Mesodermal cell (in vitro differentiated cells): Measurements from ENCODE around the gene COX7B.
"Not testable (repeated sequence)": the region's sequence is repeated elsewhere in the genome, so short reads cannot be mapped to it uniquely, and the experiment has no call there.

ENCODE experiments used
- H3K27ac ChIP-seq: 2 replicates; pipeline ENCODE4 v1.7.0; 2013; ENCODE audit warnings: mild to moderate bottlenecking, low read depth, low read length, moderate library complexity; ENCODE audit not compliant: severe bottlenecking
- H3K36me3 ChIP-seq: 2 replicates; pipeline ENCODE4 v1.7.1; 2013; ENCODE audit warnings: mild to moderate bottlenecking, low read length, moderate library complexity; ENCODE audit not compliant: control insufficient read depth, insufficient read depth
- H3K4me1 ChIP-seq: one replicate; pipeline ENCODE4 v1.7.1; 2013; ENCODE audit warnings: mild to moderate bottlenecking, low read length; ENCODE audit not compliant: insufficient read depth, control insufficient read depth, poor library complexity, severe bottlenecking
- H3K4me3 ChIP-seq: 2 replicates; pipeline ENCODE4 v1.7.0; 2013; ENCODE audit warnings: low read length, control low read depth, mild to moderate bottlenecking; ENCODE audit not compliant: insufficient read depth, poor library complexity, severe bottlenecking; ENCODE audit errors: extremely low read depth
- H3K9me3 ChIP-seq: 2 replicates; pipeline ENCODE4 v1.7.1; 2013; ENCODE audit warnings: mild to moderate bottlenecking, low read length, moderate library complexity; ENCODE audit not compliant: control insufficient read depth
- WGBS, 2 experiments: methylation state at CpG; one replicate each; pipeline ENCODE4 v1.1.5; 2013; ENCODE audit warnings: missing lambda C conversion rate in 2 of 2; ENCODE audit not compliant: insufficient coverage in 2 of 2; 5-methylcytosine and 5-hydroxymethylcytosine counted together

COX7B gene

DNA sequence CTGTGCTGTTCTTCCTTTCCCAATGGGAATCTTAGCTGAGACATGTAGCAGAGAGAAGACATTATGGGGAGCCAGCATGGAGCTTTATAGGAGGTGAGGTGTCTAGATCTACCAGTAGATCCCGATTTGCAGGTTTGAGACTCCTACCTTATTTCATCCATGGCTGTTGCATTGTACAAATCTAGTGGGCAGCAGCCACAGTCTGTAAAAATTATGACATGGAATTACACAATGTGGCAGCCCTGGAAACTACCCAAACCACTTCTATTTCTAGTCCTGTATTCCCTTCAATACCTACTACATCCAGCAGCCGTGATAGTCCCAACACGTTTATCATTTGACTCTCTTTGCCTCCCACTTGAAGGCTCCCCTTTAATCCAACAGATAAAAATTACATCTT lies 19.3 kb downstream of the COX7B start:
- no peaks in the 10 kb centered on the region for H3K9me3 ChIP-seq
- H3K4me3 ChIP-seq, result no peak overlapping the region
- no peaks in the 10 kb centered on the region for H3K4me1 ChIP-seq
- H3K27ac ChIP-seq, result no peak overlapping the region
- WGBS, 2 experiments, result no CpG with 5 or more reads among the region's 3 CpGs
- H3K36me3 ChIP-seq, result no peaks in the 10 kb centered on the region

DNA sequence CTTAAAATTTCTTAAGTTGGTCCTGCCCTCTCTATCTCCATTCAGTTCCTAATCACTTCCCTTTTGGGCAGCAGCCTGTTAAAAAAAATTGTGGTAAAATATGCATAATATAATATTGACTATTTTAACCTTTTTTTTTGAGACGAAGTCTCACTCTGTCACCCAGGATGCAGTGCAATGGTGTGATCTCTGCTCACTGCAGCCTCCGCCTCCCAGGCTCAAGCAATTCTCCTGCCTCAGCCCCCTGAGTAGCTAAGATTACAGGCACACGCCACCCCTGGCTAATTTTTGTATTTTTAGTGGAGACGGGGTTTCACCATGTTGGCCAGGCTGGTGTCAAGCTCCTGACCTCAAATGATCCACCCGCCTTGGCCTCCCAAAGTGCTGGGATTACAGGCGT lies 20.1 kb downstream of the COX7B start:
- not testable (repeated sequence) for H3K4me3 ChIP-seq, H3K36me3 ChIP-seq, H3K27ac ChIP-seq, H3K9me3 ChIP-seq, H3K4me1 ChIP-seq
- WGBS, 2 experiments, result 100% methylated on average over 1 of the region's 6 CpGs; no CpG with 5 or more reads in 1 of the 2 experiments

DNA sequence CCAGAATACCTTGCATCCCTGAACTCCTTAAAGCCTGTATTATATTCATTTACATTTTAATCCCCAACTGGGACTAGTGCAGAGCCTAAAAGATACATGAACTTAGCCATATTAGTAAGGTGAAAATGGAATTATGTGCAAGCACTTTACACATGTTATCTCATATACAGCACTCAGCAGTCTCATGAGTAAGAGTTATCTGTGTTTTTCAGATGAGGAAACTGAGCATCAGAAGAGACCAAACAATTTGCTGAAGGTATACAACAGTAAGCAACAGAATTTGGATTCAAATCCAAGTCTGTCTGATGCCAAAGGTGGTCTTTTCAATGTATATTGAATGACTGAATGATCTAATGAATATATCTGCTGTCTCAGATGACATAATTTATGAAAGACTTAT lies 23.5 kb downstream of the COX7B start:
- no peaks in the 10 kb centered on the region for H3K9me3 ChIP-seq
- no peaks in the 10 kb centered on the region for H3K36me3 ChIP-seq
- H3K4me1 ChIP-seq, result no peaks in the 10 kb centered on the region
- H3K27ac ChIP-seq, result no peak overlapping the region
- no peak overlapping the region for H3K4me3 ChIP-seq

DNA sequence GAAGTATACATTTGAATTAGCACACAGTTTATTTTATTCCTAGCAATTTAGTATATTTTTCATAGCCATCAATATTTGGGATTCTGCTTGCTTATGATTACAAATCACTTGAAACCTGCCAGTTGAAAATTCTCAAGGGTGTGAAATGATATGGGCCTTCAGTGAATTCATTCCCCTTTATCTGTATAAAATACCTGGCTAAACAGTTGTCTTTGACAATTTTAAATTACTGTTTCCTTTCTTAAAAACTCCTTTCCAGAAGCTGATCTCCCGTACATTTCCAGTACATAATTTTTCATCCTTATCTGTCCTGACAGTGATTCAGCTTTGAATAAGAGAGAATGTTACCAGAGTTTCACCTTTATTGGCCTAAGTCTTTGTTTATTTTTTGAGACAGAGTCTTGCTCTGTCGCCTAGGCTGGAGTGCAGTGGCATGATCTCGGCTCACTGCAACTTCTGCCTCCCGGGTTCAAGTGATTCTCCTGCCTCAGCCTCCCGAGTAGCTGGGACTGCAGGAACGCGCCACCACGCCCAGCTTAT lies 25.1 kb downstream of the COX7B start:
- H3K27ac ChIP-seq, result no peak overlapping the region
- WGBS, 2 experiments, result 89% methylated on average over 6 of the region's 8 CpGs; no CpG with 5 or more reads in 1 of the 2 experiments
- H3K4me1 ChIP-seq, result no peaks in the 10 kb centered on the region
- H3K4me3 ChIP-seq, result no peak overlapping the region
- no peaks in the 10 kb centered on the region for H3K9me3 ChIP-seq
- H3K36me3 ChIP-seq, result no peaks in the 10 kb centered on the region

DNA sequence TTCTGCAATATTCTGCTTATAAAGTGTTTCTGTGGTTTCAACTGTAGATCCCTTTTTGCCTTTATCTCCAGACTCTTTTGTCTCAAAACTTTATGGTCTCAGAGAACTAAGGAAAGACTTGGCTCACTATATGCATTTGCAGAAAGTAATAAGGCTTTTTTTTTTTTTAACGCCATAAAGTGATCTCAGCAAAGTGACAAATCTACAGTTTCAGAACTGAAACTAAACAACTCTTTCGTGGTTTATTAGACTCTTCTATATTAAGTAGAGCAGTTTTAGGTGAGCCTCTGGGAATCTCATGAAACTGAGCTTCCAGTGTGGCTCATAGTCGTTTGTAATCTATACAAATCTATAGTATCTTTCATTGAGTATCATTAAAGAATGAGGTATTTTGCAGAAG lies 26.5 kb downstream of the COX7B start:
- Histone ChIP-seq H3K4me3 (no peak overlapping the region), H3K36me3 (no peaks in the 10 kb centered on the region), H3K4me1 (no peaks in the 10 kb centered on the region), H3K27ac (no peak overlapping the region), H3K9me3 (no peaks in the 10 kb centered on the region)
- no CpG with 5 or more reads among the region's 3 CpGs for WGBS, 2 experiments

DNA sequence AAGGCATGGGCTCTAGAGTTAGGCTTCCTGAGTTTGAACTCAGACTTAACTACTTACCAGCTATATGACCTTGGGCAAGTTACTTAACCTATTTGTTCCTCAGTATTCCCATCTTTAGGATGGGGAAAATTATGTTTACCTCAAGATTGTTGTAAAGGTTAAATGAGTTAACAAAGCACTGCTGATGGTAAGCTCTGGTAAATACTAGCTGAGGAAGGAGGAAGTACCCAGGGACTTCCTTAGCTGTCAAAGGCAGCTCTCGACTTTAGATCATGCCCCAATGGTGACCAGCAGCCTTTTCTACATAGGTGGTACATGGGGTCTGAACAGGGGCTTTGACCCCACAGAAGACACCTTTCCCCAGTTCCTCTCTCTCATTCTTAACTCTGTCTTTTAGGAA lies 31.3 kb downstream of the COX7B start:
- H3K36me3 ChIP-seq, result no peaks in the 10 kb centered on the region
- no peak overlapping the region for H3K27ac ChIP-seq
- no CpG with 5 or more reads among the region's 1 CpG for WGBS, 2 experiments
- H3K9me3 ChIP-seq, result no peaks in the 10 kb centered on the region
- H3K4me1 ChIP-seq, result no peaks in the 10 kb centered on the region
- no peak overlapping the region for H3K4me3 ChIP-seq

DNA sequence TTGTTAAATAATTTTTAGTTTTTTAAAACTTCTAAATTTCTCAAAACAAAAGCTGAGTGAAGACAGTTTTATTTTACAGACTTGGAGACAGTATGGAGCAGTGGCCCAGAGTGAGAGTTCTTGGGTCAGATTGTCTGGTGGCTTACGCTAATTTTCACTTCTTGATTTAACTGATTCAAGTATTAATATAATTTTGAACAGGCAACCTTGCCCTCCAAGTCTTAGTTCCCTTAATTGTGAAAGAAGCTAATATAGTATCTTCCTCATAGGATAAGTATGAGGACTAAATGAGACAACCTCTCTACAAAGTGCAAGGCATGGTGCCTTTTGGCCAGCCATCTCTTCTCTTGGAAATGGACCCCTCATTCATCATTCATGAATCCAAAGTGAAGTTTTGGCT lies 36.6 kb downstream of the COX7B start:
- Histone ChIP-seq H3K36me3 (no peaks in the 10 kb centered on the region), H3K27ac (no peak overlapping the region), H3K9me3 (no peaks in the 10 kb centered on the region), H3K4me3 (no peak overlapping the region), H3K4me1 (no peaks in the 10 kb centered on the region)
- WGBS, 2 experiments, result no CpG with 5 or more reads among the region's 1 CpG

DNA sequence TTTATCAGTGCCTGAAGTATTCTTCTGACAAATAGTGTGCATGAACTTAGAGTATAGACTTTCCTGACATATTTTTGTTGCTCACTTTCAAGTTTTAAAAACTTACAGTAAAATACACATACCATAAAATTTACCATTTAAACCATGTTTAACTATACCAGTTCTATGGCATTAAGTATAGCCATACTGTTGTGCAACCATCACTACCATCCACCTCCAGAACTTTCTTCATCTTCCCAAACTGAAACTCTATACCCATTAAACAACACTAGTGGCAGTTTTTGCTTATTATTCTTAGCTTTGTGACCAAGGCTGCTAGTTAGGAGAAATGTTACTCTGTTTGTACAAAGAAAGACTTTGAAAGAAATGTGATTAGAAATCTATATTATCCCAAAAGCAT lies 37.0 kb downstream of the COX7B start:
- Histone ChIP-seq H3K4me3 (no peak overlapping the region), H3K9me3 (no peaks in the 10 kb centered on the region), H3K36me3 (no peaks in the 10 kb centered on the region), H3K27ac (no peak overlapping the region), H3K4me1 (no peaks in the 10 kb centered on the region)

DNA sequence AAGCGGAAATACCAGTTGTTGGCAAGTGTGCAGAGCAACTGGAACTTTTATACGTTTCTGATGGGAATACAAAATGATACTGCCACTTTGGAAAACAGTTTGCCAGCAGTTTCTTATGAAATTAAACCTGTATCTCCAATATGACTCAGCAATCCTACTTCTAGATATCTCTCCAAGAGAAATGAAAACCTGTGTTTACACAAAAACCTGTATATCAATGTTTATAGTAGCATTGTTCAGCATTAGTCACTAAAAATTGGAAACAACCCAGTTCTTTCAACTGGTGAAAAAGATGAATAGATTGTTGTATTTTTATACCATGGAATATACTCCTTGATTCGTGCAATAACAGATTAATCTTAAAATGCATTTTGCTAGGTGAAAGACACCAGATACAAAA lies 38.0 kb downstream of the COX7B start:
- no peak overlapping the region for H3K4me3 ChIP-seq
- no peaks in the 10 kb centered on the region for H3K4me1 ChIP-seq
- no peaks in the 10 kb centered on the region for H3K36me3 ChIP-seq
- WGBS, 2 experiments, result 83 to 100% methylated on average over 1 of the region's 3 CpGs
- H3K9me3 ChIP-seq, result no peaks in the 10 kb centered on the region
- H3K27ac ChIP-seq, result no peak overlapping the region

DNA sequence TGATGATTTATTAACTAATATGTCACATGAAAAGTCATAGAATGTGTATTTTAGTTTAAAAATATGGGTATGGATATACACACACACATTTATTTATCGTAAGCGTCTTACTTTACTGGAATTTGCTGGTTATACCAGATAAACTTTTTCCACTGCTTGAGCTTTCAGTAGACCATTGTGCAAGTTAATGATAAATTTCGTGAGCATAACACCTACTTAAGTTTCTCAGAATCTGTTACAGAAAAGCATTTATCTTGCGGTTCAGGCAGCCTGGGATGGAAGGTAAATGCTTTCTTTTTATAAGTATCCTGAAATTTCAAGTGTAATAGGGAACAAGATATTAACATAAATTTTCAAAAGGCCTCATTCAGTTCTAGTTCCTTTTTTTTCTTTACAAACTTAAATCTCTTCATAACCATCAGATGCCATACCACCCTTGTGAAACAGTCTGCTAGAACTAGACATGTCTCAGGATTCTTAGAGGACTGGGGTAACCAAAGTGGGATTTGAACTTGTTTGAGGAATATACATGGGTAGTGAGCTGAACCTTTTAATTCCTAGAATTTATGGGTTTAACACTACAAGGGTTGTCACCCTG lies 38.9 kb downstream of the COX7B start:
- no peak overlapping the region for H3K4me3 ChIP-seq
- no peaks in the 10 kb centered on the region for H3K4me1 ChIP-seq
- no CpG with 5 or more reads among the region's 4 CpGs for WGBS, 2 experiments
- no peak overlapping the region for H3K27ac ChIP-seq
- H3K36me3 ChIP-seq, result no peaks in the 10 kb centered on the region
- no peaks in the 10 kb centered on the region for H3K9me3 ChIP-seq

DNA sequence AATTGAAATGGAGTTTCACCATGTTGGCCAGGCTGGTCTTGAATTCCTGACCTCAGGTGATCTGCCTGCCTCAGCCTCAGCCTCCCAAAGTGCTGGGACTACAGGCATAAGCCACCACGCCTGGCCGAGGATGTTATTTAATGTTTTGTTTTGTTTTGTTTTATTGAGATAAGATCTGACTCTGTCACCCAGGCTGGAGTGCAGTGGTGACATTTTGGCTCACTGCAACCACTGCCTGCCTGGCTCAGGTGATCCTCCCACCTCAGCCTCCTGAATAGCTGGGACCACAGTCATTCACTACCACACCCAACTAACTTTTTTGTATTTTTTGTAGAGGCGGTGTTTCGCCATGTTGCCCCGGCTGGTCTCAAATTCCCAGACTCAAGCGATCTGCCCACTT lies 45.8 kb downstream of the COX7B start:
- H3K9me3 ChIP-seq, H3K4me1 ChIP-seq, H3K36me3 ChIP-seq, H3K4me3 ChIP-seq, H3K27ac ChIP-seq: not testable (repeated sequence)
- no CpG with 5 or more reads among the region's 6 CpGs for WGBS, 2 experiments
